ENCODE results near the gene CA6. TPM values are rescaled to one million over a fixed set of nuclear protein-coding genes. Genes with fewer than 3 reads are reported as not detected.

The CA6 gene
- total and polyA plus RNA-seq, 2 of the 8 experiments (the other 6 are each of a cell fraction or from before 2014, with no cell fraction given): not detected

GRCh38 chr1:8941906-8942305 is 3.8 kb upstream of the CA6 start:
- ChIA-PET CTCF (ENCODE audit: partially characterized antibody) (interaction anchor here (0.9 to 4.6 kb wide), 4 partner anchors 12 to 63 kb away, joined by 3 to 18 read pairs (median 8); no protein-coding TSS in a partner anchor), POLR2A (ENCODE audit: partially characterized antibody) (interaction anchor here (0.6 to 2.2 kb wide), 2 partner anchors 9 to 63 kb away, joined by 3 to 4 read pairs; partner anchors contain the start of gene ENO1)
- no peak overlapping the region for H3K4me2 ChIP-seq (ENCODE audit: insufficient read depth in 1 of 2, low read depth in 2 of 2, low read length in 2 of 2)
- H3K9ac ChIP-seq (replicated peaks in 1 of 4; ENCODE audit: extremely low read depth in 1 of 4, low read depth in 3 of 4, low read length in 3 of 4): no peak overlapping the region
- H2BK20ac ChIP-seq (ENCODE audit: low read length): no peak overlapping the region
- H2BK12ac ChIP-seq (ENCODE audit: low read depth, low read length): no peak overlapping the region
- 0 out of 4 replicates have a peak, but pooled peaks cover 0 to 5% of the 10 kb centered on the region in 2 experiments for H3K9me3 ChIP-seq (ENCODE audit: insufficient read depth in 2 of 2, low read depth in 1 of 2, low read length in 1 of 2)
- no peak for DNase-seq (ENCODE audit: low read depth in 1 of 2, low spot score in 2 of 2)
- H3K14ac ChIP-seq (ENCODE audit: insufficient read length): no peak overlapping the region
- no peak overlapping the region for H4K5ac ChIP-seq (ENCODE audit: insufficient read length, low read depth, low read length)
- H2AK5ac ChIP-seq (ENCODE audit: low read depth, low read length): no peak overlapping the region
- H4K8ac ChIP-seq (ENCODE audit: extremely low read depth, insufficient read depth, low read length): no peak overlapping the region
- H2BK5ac ChIP-seq (ENCODE audit: low read depth, low read length): no peak overlapping the region
- H3K36me3 ChIP-seq (ENCODE audit: control insufficient read depth in 2 of 4, insufficient read depth in 4 of 4, low read length in 3 of 4): no peaks in the 10 kb centered on the region
- H3K23me2 ChIP-seq (ENCODE audit: low read depth, low read length): no peaks in the 10 kb centered on the region
- no peak overlapping the region for H4K91ac ChIP-seq (replicated peaks; ENCODE audit: insufficient read length, low read length)
- no peak overlapping the region for H3K18ac ChIP-seq (ENCODE audit: extremely low read depth, low read length)
- no peaks in the 10 kb centered on the region for H3K27me3 ChIP-seq (replicated peaks in 1 of 4; ENCODE audit: control insufficient read depth in 3 of 4, extremely low read depth in 1 of 4, insufficient read depth in 3 of 4, low read length in 3 of 4)
- H3K4me3 ChIP-seq (ENCODE audit: extremely low read depth in 1 of 4, insufficient read depth in 2 of 4, low read depth in 3 of 4, low read length in 4 of 4): no peak overlapping the region
- WGBS, 2 experiments (ENCODE audit: extremely low coverage in 1 of 2, insufficient coverage in 1 of 2, insufficient read length in 1 of 2, insufficient replicate concordance in 2 of 2, low coverage in 1 of 2, low lambda C conversion rate in 2 of 2, missing lambda C conversion rate in 1 of 2): 92% methylated on average over 6 of the region's 6 CpGs; no CpG with 5 or more reads in 1 of the 2 experiments
- H3K4me1 ChIP-seq (replicated peaks in 1 of 4; ENCODE audit: control insufficient read depth in 3 of 4, insufficient read depth in 4 of 4, low read length in 3 of 4): peaks cover 7 to 24% (median 14%) of the 10 kb centered on the region in 4 experiments
- TF ChIP-seq YY1 (IDR thresholded peaks at IDR 0.05; ENCODE audit: low read depth, low read length) (no peak), ZNF274 (IDR thresholded peaks at IDR 0.05; ENCODE audit: borderline replicate concordance, extremely low read depth, low read length) (no peak), CREB1 (IDR thresholded peaks at IDR 0.05) (no peak), SIX5 (IDR thresholded peaks at IDR 0.05; ENCODE audit: low read depth, low read length) (no peak), TBP (IDR thresholded peaks at IDR 0.05; ENCODE audit: low read depth, low read length) (no peak), CHD1 (IDR thresholded peaks at IDR 0.05; ENCODE audit: low read depth, low read length) (no peak), USF2 (IDR thresholded peaks at IDR 0.05; ENCODE audit: low read length) (no peak), SRF (IDR thresholded peaks at IDR 0.05; ENCODE audit: low read depth, low read length) (no peak), KDM4A (IDR thresholded peaks at IDR 0.05; ENCODE audit: low read depth, low read length, severe bottlenecking) (no peak), POLR2AphosphoS5 (IDR thresholded peaks at IDR 0.05; ENCODE audit: low read depth, low read length) (no peak), BACH1 (IDR thresholded peaks at IDR 0.05; ENCODE audit: low read length) (no peak), SP4 (IDR thresholded peaks at IDR 0.05; ENCODE audit: low read length) (no peak), POU5F1 (IDR thresholded peaks at IDR 0.05; ENCODE audit: low read depth, low read length) (no peak), TEAD4 (IDR thresholded peaks at IDR 0.05; ENCODE audit: low read depth, low read length) (no peak), TCF12 (IDR thresholded peaks at IDR 0.05; ENCODE audit: low read depth, low read length) (no peak)
- H4K20me1 ChIP-seq (replicated peaks in 1 of 2; ENCODE audit: control insufficient read depth in 1 of 2, insufficient read depth in 2 of 2, low read length in 2 of 2): no peaks in the 10 kb centered on the region
- no peak overlapping the region for H3K27ac ChIP-seq (ENCODE audit: low read depth, low read length)
- H3K4ac ChIP-seq (replicated peaks; ENCODE audit: insufficient read length, low read depth, low read length): no peak overlapping the region
- H2AFZ ChIP-seq (ENCODE audit: low read length): no peak overlapping the region
- H2BK15ac ChIP-seq (ENCODE audit: low read length): no peak overlapping the region
- H2BK120ac ChIP-seq (replicated peaks; ENCODE audit: low read depth, low read length): no peak overlapping the region
- no peak for FAIRE-seq
- no peak overlapping the region for H3K23ac ChIP-seq (ENCODE audit: insufficient read length)
- H3K56ac ChIP-seq (replicated peaks; ENCODE audit: insufficient read length, low read depth, low read length): no peak overlapping the region
- H3K79me1 ChIP-seq (ENCODE audit: low read depth, low read length): no peaks in the 10 kb centered on the region
- H3K79me2 ChIP-seq (ENCODE audit: control insufficient read depth in 1 of 2, insufficient read depth in 2 of 2, low read length in 2 of 2): no peaks in the 10 kb centered on the region
